SH-SY5Y (cell line): ENCODE measurements around the gene MALL.

Experiments used
- GATA2 ChIP-seq: IDR thresholded peaks from 2 replicates; pipeline ENCODE4 v1.6.1; 2011; ENCODE audit warnings: mild to moderate bottlenecking, low read depth, low read length
- GATA3 ChIP-seq: IDR thresholded peaks from 2 replicates; pipeline ENCODE4 v1.6.1; 2011; ENCODE audit warnings: low read depth, mild to moderate bottlenecking, low read length, moderate library complexity

- no peak for TF ChIP-seq GATA2
- no peak for TF ChIP-seq GATA3
These were observed 34.0 kb upstream of the MALL start for GRCh38 chr2:110149330-110150220.
